GM04504 (cell line): ENCODE results near the gene QARS1.

Experiments
- DNase-seq: peaks from one replicate; pipeline ENCODE4 v3.0.0-alpha.2; 2012; ENCODE audit warnings: low read depth

QARS1 gene

GRCh38 chr3:49053543-49053942 is 51.0 kb downstream of the QARS1 start:
- no peak for DNase-seq
